A549 (cell line): ENCODE results near the gene FKBP11. TPM values are rescaled to one million over a fixed set of nuclear protein-coding genes. Genes with fewer than 3 reads are reported as not detected.

Experiments used
- ATAC-seq, 2 experiments: fragments of 200-7000 bp in 1 of 2; fragments of >200 bp in 1 of 2; cut with Nextera tagmentation in 1 of 2; cut with Tn5 transposase in 1 of 2; 3 replicates each; pipeline versions ENCODE4 v1.8.0 to v1.9.1; 2018 to 2020; ENCODE audit warnings: mild to moderate bottlenecking in 1 of 2, moderate library complexity in 1 of 2
- CTCF ChIA-PET: fragments of 300-600 bp; sonication (Branson Sonifier 250); formaldehyde crosslinking; extraction: SDS; loops from one replicate; lab custom pipeline; 2021; ENCODE audit warnings: antibody characterized with exemption, inconsistent platforms; lab: Yijun Ruan, JAX
- POLR2A ChIA-PET: fragments of 350-600 bp; formaldehyde crosslinking; extraction: SDS; loops from one replicate; lab custom pipeline; 2021; ENCODE audit warnings: antibody characterized with exemption, inconsistent platforms; lab: Yijun Ruan, JAX
- DNase-seq, 2 experiments: peaks; one replicate each; pipeline versions ENCODE4 v3.0.0 to v3.0.0-alpha.2; 2011 to 2016; ENCODE audit warnings: low read depth in 1 of 2, low spot score in 1 of 2
- FAIRE-seq: peaks from 2 replicates; lab custom pipeline; 2011; peaks lifted over from hg19 to GRCh38; lab: Jason Lieb, UNC
- H3K27ac ChIP-seq, 2 experiments: fragments of >200 bp; sonication (Bioruptor Twin); formaldehyde crosslinking; 3 replicates each; pipeline ENCODE4 v1.5.1; 2016 to 2017
- H3K4me1 ChIP-seq: fragments of >200 bp; sonication (Bioruptor Twin); formaldehyde crosslinking; 3 replicates; pipeline ENCODE4 v1.6.1; 2016
- H3K4me2 ChIP-seq: fragments of >200 bp; sonication (Bioruptor Twin); formaldehyde crosslinking; 3 replicates; pipeline ENCODE4 v1.6.1; 2016
- H3K4me3 ChIP-seq: fragments of >200 bp; sonication (Bioruptor Twin); formaldehyde crosslinking; 3 replicates; pipeline ENCODE4 v1.5.1; 2016
- H3K9me3 ChIP-seq: fragments of >200 bp; sonication (Bioruptor Twin); formaldehyde crosslinking; 3 replicates; pipeline ENCODE4 v1.6.1; 2016
- E2F6 ChIP-seq: IDR thresholded peaks from 2 replicates; pipeline ENCODE4 v1.6.1; 2012; ENCODE audit warnings: low read depth, borderline replicate concordance
- EHMT2 ChIP-seq: fragments of 200-600 bp; sonication (generic); IDR thresholded peaks from 2 replicates; pipeline ENCODE4 v1.6.1; 2016; ENCODE audit warnings: antibody characterized with exemption, low read depth, mild to moderate bottlenecking, moderate library complexity
- FOSB ChIP-seq: fragments of 250-450 bp; sonication (Bioruptor Pico); IDR thresholded peaks from 2 replicates; pipeline ENCODE4 v1.5.0; 2020; ENCODE audit warnings: mild to moderate bottlenecking, moderate library complexity
- FOSL2 ChIP-seq, 2 experiments: fragments of 450-650 bp in 1 of 2; fragments of >200 bp in 1 of 2; sonication (Bioruptor Twin) in 1 of 2; formaldehyde crosslinking; IDR thresholded peaks; 2 replicates each; pipeline versions ENCODE4 v1.5.0 to v1.6.1; 2016 to 2020; ENCODE audit warnings: mild to moderate bottlenecking in 1 of 2, moderate library complexity in 1 of 2
- FOXS1 ChIP-seq: fragments of 250-450 bp; sonication (Bioruptor Pico); IDR thresholded peaks from 2 replicates; pipeline ENCODE4 v1.5.0; 2020; ENCODE audit warnings: mild to moderate bottlenecking, moderate library complexity
- GATA3 ChIP-seq: IDR thresholded peaks from 2 replicates; pipeline ENCODE4 v1.6.1; 2012; ENCODE audit warnings: borderline replicate concordance
- HEYL ChIP-seq: fragments of 250-450 bp; sonication (Bioruptor Pico); IDR thresholded peaks from 2 replicates; pipeline ENCODE4 v1.8.0; 2021; ENCODE audit warnings: mild to moderate bottlenecking, moderate library complexity
- HOXB13 ChIP-seq: fragments of 250-450 bp; sonication (Bioruptor Pico); IDR thresholded peaks from 2 replicates; pipeline ENCODE4 v1.5.0; 2020; ENCODE audit warnings: low read depth, mild to moderate bottlenecking, moderate library complexity
- HOXB5 ChIP-seq: fragments of 250-450 bp; sonication (Bioruptor Pico); IDR thresholded peaks from 2 replicates; pipeline ENCODE4 v1.5.0; 2020; ENCODE audit warnings: mild to moderate bottlenecking, moderate library complexity
- JUN ChIP-seq, 2 experiments: fragments of >200 bp; sonication (Bioruptor Twin); formaldehyde crosslinking; IDR thresholded peaks; 2 replicates in 1 of 2; 3 replicates in 1 of 2; pipeline ENCODE4 v1.6.1; 2016 to 2017
- MAFK ChIP-seq: fragments of 450-650 bp; IDR thresholded peaks from 2 replicates; pipeline ENCODE4 v1.6.1; 2014; ENCODE audit not compliant: partially characterized antibody
- MYC ChIP-seq: IDR thresholded peaks from 2 replicates; pipeline ENCODE4 v1.6.1; 2012; ENCODE audit warnings: mild to moderate bottlenecking, inconsistent platforms, low read length, improper control_type of control experiment, borderline replicate concordance
- PHF8 ChIP-seq: fragments of 200-600 bp; sonication (generic); IDR thresholded peaks from 2 replicates; pipeline ENCODE4 v1.6.1; 2016; ENCODE audit warnings: low read depth, mild to moderate bottlenecking, antibody characterized with exemption, moderate library complexity, borderline replicate concordance
- POLR2A ChIP-seq: IDR thresholded peaks from 2 replicates; pipeline ENCODE4 v1.6.1; 2012; ENCODE audit warnings: mild to moderate bottlenecking, low read length
- RAD21 ChIP-seq, 2 experiments: fragments of >200 bp in 1 of 2; sonication (Bioruptor Twin) in 1 of 2; formaldehyde crosslinking in 1 of 2; IDR thresholded peaks in 1 of 2; conservative IDR thresholded peaks in 1 of 2; 2 replicates in 1 of 2; 3 replicates in 1 of 2; pipeline ENCODE4 v1.6.1; 2012 to 2018; ENCODE audit warnings: inconsistent platforms in 1 of 2
- RCOR1 ChIP-seq: fragments of 150-350 bp; IDR thresholded peaks from 2 replicates; pipeline ENCODE4 v1.6.1; 2014; ENCODE audit warnings: antibody characterized with exemption, low read length, low read depth
- REST ChIP-seq: fragments of 200-600 bp; sonication (generic); IDR thresholded peaks from 2 replicates; pipeline ENCODE4 v1.6.1; 2016; ENCODE audit warnings: antibody characterized with exemption, mild to moderate bottlenecking, moderate library complexity
- RFX5 ChIP-seq: fragments of 450-650 bp; IDR thresholded peaks from 2 replicates; pipeline ENCODE4 v1.7.1; 2014; ENCODE audit warnings: antibody characterized with exemption, mild to moderate bottlenecking, moderate library complexity
- TP53 ChIP-seq: fragments of 250-450 bp; sonication (Bioruptor Pico); IDR thresholded peaks from 2 replicates; pipeline ENCODE4 v1.5.0; 2021; ENCODE audit warnings: mild to moderate bottlenecking, moderate library complexity
- USF2 ChIP-seq: fragments of 450-650 bp; IDR thresholded peaks from 2 replicates; pipeline ENCODE4 v1.6.1; 2014; ENCODE audit warnings: antibody characterized with exemption
- ZC3H11A ChIP-seq: fragments of 450-650 bp; IDR thresholded peaks from 2 replicates; pipeline ENCODE4 v1.6.1; 2014; ENCODE audit warnings: antibody characterized with exemption, mild to moderate bottlenecking
- ZSCAN20 ChIP-seq: fragments of 250-450 bp; sonication (Bioruptor Pico); IDR thresholded peaks from 2 replicates; pipeline ENCODE4 v1.8.0; 2022; ENCODE audit warnings: mild to moderate bottlenecking, moderate library complexity
- WGBS: methylation state at CpG from one replicate; pipeline ENCODE4 v1.1.6; 2017; ENCODE audit errors: missing lambda C conversion rate; 5-methylcytosine and 5-hydroxymethylcytosine counted together
- polyA plus RNA-seq, 4 experiments: library from polyadenylated mRNA; depleted of rRNA in 3 of 4; stranded (reverse); fragments of >200 nt; fragmentation: RNase III in 1 of 4; extraction: RNeasy Plus Mini Kit Qiagen cat#74134 plus additional on column Dnase treatment in 1 of 4; gene quantifications; 2 replicates in 3 of 4; 3 replicates in 1 of 4; pipeline ENCODE4 v1.2.3, GENCODE V29; 2011 to 2017
- TF ChIP-seq, protein P1 (sequence below): IDR thresholded peaks from 2 replicates; pipeline ENCODE4 v1.6.1; 2012
- TF ChIP-seq, protein P2 (sequence below): fragments of >200 bp; sonication (Bioruptor Twin); formaldehyde crosslinking; IDR thresholded peaks from 3 replicates; pipeline ENCODE4 v1.6.1; 2016

The FKBP11 gene
- polyA plus RNA-seq, 2 of the 4 experiments (the other 2 are of a cell fraction), result 41.2 to 50.9 TPM

GRCh38 chr12:48889679-48890078, 35.6 kb downstream of the FKBP11 start (continued):
- no peak for TF ChIP-seq USF2
- TF ChIP-seq PHF8, result no peak
- no peak for TF ChIP-seq HOXB13 (CRISPR knock-in tag)
- no peak for TF ChIP-seq RAD21 (conservative IDR thresholded peaks at IDR 0.05 in 1 of 2, IDR thresholded peaks at IDR 0.05 in 1 of 2)
- TF ChIP-seq EHMT2, result no peak
- TF ChIP-seq FOSL2 (IDR thresholded peaks at IDR 0.05), result no peak
- no peak for TF ChIP-seq FOSL2 (CRISPR knock-in tag; IDR thresholded peaks at IDR 0.05)
- TF ChIP-seq, all 56 proteins: peak for 0

GRCh38 chr12:48883305-48884161, 41.8 kb downstream of the FKBP11 start:
- H3K27ac ChIP-seq, result peak overlapping the region; percentile 88 to 90
- ATAC-seq (peak; percentile 62 to 85), FAIRE-seq (no peak), DNase-seq (peak in 1 of 2 experiments; percentile 90)
- H3K4me3 ChIP-seq, result no peak overlapping the region
- H3K9me3 ChIP-seq, result no peaks in the 10 kb centered on the region
- peak overlapping the region; percentile 99 for H3K4me2 ChIP-seq
- ChIA-PET POLR2A (interaction anchor here (1.1 to 6.4 kb wide), 5 partner anchors 18 to 38 kb away, joined by 3 to 157 read pairs (median 3); partner anchors contain the start of genes DDX23 and RND1), CTCF (interaction anchor here (0.6 to 33.1 kb wide), 9 partner anchors 18 to 130 kb away, joined by 3 to 1365 read pairs (median 3); partner anchors contain the start of genes DDX23, RND1 and WNT1)
- TF ChIP-seq MYC (peak; percentile 73; the same call in 1 of the 2 replicates), HEYL (CRISPR knock-in tag) (peak; percentile 86; the same call in 1 of the 2 replicates), REST (no peak), E2F6 (no peak), TP53 (CRISPR knock-in tag) (peak; percentile 80; the same call in 1 of the 2 replicates), ZSCAN20 (CRISPR knock-in tag) (peak; percentile 64; the same call in 1 of the 2 replicates), FOSL2 (IDR thresholded peaks at IDR 0.05) (no peak), FOSL2 (CRISPR knock-in tag; IDR thresholded peaks at IDR 0.05) (peak; percentile 64), HOXB5 (CRISPR knock-in tag) (peak; percentile 57; the same call in 1 of the 2 replicates), FOXS1 (no peak), RFX5 (peak; percentile 18; the same call in 1 of the 2 replicates), JUN (IDR thresholded peaks at IDR 0.05) (0 out of 5 replicates have a peak, but pooled peaks have one; percentile 26 to 33), ZC3H11A (0 out of 2 replicates have a peak, but pooled peaks have one; percentile 2), USF2 (no peak), POLR2A (peak; percentile 32; the same call in 1 of the 2 replicates), GATA3 (peak; percentile 60; the same call in 1 of the 2 replicates), RCOR1 (no peak), FOSB (CRISPR knock-in tag) (peak; percentile 63; the same call in 1 of the 2 replicates), PHF8 (no peak), MAFK (peak; percentile 30)
- TF ChIP-seq, protein P1, sequence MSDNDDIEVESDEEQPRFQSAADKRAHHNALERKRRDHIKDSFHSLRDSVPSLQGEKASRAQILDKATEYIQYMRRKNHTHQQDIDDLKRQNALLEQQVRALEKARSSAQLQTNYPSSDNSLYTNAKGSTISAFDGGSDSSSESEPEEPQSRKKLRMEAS, result peak; percentile 70
- TF ChIP-seq, protein P2, sequence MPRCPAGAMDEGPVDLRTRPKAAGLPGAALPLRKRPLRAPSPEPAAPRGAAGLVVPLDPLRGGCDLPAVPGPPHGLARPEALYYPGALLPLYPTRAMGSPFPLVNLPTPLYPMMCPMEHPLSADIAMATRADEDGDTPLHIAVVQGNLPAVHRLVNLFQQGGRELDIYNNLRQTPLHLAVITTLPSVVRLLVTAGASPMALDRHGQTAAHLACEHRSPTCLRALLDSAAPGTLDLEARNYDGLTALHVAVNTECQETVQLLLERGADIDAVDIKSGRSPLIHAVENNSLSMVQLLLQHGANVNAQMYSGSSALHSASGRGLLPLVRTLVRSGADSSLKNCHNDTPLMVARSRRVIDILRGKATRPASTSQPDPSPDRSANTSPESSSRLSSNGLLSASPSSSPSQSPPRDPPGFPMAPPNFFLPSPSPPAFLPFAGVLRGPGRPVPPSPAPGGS, result 0 out of 3 replicates have a peak, but pooled peaks have one; percentile 7
- WGBS, result 6% methylated on average over 13 of the region's 13 CpGs
- H3K4me1 ChIP-seq, result peaks cover 65% of the 10 kb centered on the region
